Lower lobe of right lung (tissue), 2 donors: ENCODE results near the gene SRPK1. TPM values are rescaled to one million over a fixed set of nuclear protein-coding genes. Genes with fewer than 3 reads are reported as not detected.
"Not testable (repeated sequence)": the region's sequence is repeated elsewhere in the genome, so short reads cannot be mapped to it uniquely, and the experiment has no call there.

ENCODE experiments used
- ATAC-seq, 2 donors: fragments of 200-7000 bp; cut with Tn5 transposase; one replicate each; pipeline ENCODE4 v1.9.1; 2020 to 2022; ENCODE audit warnings: mild to moderate bottlenecking in 2 of 2, moderate library complexity in 2 of 2
- DNase-seq: peaks from one replicate; pipeline ENCODE4 v3.0.0-alpha.2; 2020
- H3K27ac ChIP-seq: fragments of 200-600 bp; one replicate; pipeline ENCODE4 v1.8.0; 2022
- H3K27me3 ChIP-seq: fragments of 200-600 bp; one replicate; pipeline ENCODE4 v1.8.0; 2022; ENCODE audit warnings: low read depth
- H3K36me3 ChIP-seq: fragments of 200-600 bp; one replicate; pipeline ENCODE4 v1.8.0; 2022; ENCODE audit warnings: mild to moderate bottlenecking
- H3K4me1 ChIP-seq: fragments of 200-600 bp; one replicate; pipeline ENCODE4 v1.8.0; 2022
- H3K4me3 ChIP-seq: fragments of 200-600 bp; one replicate; pipeline ENCODE4 v1.8.0; 2022; ENCODE audit warnings: mild to moderate bottlenecking
- H3K9me3 ChIP-seq: fragments of 200-600 bp; one replicate; pipeline ENCODE4 v1.8.0; 2022
- CTCF ChIP-seq: fragments of 200-600 bp; IDR thresholded peaks from one replicate; pipeline ENCODE4 v1.8.0; 2022; ENCODE audit warnings: antibody characterized with exemption, mild to moderate bottlenecking
- intact Hi-C: fragments of 100-400 bp; cut with DNase I; formaldehyde crosslinking; loops from one replicate; pipeline ENCODE4 v1.11.0; 2022
- total RNA-seq: library from RNA; stranded (reverse); fragmentation: NEBNext Ultra II Directional; extraction: Animal tissue kit (Norgen Biotek cat#: 25700); gene quantifications from one replicate; pipeline ENCODE4 v1.2.1, GENCODE V29; 2021
- donor health status: DM: no; HTN: yes; CAD: no; lungs with severe emphysema.

SRPK1 gene
- total RNA-seq, 1 donor from 2014 or later: 30.9 TPM

GRCh38 chr6:35919085-35919826 lies 1.6 kb downstream of the SRPK1 start:
- Histone ChIP-seq H3K36me3 (peaks cover 12% of the 10 kb centered on the region), H3K4me1 (peaks cover 31% of the 10 kb centered on the region), H3K27me3 (no peaks in the 10 kb centered on the region), H3K27ac (peak overlapping the region; percentile 79), H3K4me3 (peak overlapping the region; percentile 66), H3K9me3 (no peaks in the 10 kb centered on the region)
- DNase-seq: no peak
- intact Hi-C loops: no loop called here
- TF ChIP-seq CTCF: no peak
- ATAC-seq: peak; percentile 51 to 55

- intact Hi-C loops, DNase-seq, H3K27ac ChIP-seq, ATAC-seq, H3K9me3 ChIP-seq, H3K4me3 ChIP-seq, H3K27me3 ChIP-seq: not testable (repeated sequence)
- Histone ChIP-seq H3K4me1 (peaks cover 28% of the 10 kb centered on the region), H3K36me3 (peaks cover 24% of the 10 kb centered on the region)
Measured at GRCh38 chr6:35916893-35917292, 4.0 kb downstream of the SRPK1 start.

GRCh38 chr6:35916056-35916455 lies 4.8 kb downstream of the SRPK1 start:
- Histone ChIP-seq H3K27ac (no peak overlapping the region), H3K4me3 (no peak overlapping the region), H3K36me3 (peaks cover 24% of the 10 kb centered on the region), H3K9me3 (no peaks in the 10 kb centered on the region), H3K27me3 (no peaks in the 10 kb centered on the region), H3K4me1 (peaks cover 20% of the 10 kb centered on the region)
- TF ChIP-seq CTCF: no peak
- intact Hi-C loops: no loop called here
- DNase-seq (no peak), ATAC-seq (no peak)

- peaks cover 15% of the 10 kb centered on the region for H3K4me1 ChIP-seq
- no peak overlapping the region for H3K4me3 ChIP-seq
- no peaks in the 10 kb centered on the region for H3K9me3 ChIP-seq
- DNase-seq (no peak), ATAC-seq (no peak)
- TF ChIP-seq CTCF: no peak
- H3K36me3 ChIP-seq: peaks cover 24% of the 10 kb centered on the region
- H3K27ac ChIP-seq: no peak overlapping the region
- no peaks in the 10 kb centered on the region for H3K27me3 ChIP-seq
- intact Hi-C loops: no loop called here
Measured at GRCh38 chr6:35914536-35914935, 6.4 kb downstream of the SRPK1 start.

- no peaks in the 10 kb centered on the region for H3K4me1 ChIP-seq
- peaks cover 24% of the 10 kb centered on the region for H3K36me3 ChIP-seq
- intact Hi-C loops: no loop called here
- H3K27me3 ChIP-seq: no peaks in the 10 kb centered on the region
- no peak for ATAC-seq
- no peak overlapping the region for H3K4me3 ChIP-seq
- DNase-seq: no peak
- TF ChIP-seq CTCF: no peak
- H3K27ac ChIP-seq: no peak overlapping the region
- peaks cover 9% of the 10 kb centered on the region for H3K9me3 ChIP-seq
Measured at GRCh38 chr6:35911871-35912653, 8.8 kb downstream of the SRPK1 start.

- H3K27me3 ChIP-seq, ATAC-seq, H3K4me3 ChIP-seq, intact Hi-C loops, DNase-seq, H3K9me3 ChIP-seq, H3K27ac ChIP-seq, H3K4me1 ChIP-seq: not testable (repeated sequence)
- peaks cover 13% of the 10 kb centered on the region for H3K36me3 ChIP-seq
Measured at GRCh38 chr6:35909571-35909970, 11.3 kb downstream of the SRPK1 start.

GRCh38 chr6:35908753-35909401 lies 12.0 kb downstream of the SRPK1 start:
- H3K4me1 ChIP-seq, H3K4me3 ChIP-seq, ATAC-seq, intact Hi-C loops, H3K9me3 ChIP-seq, DNase-seq, H3K27ac ChIP-seq, H3K27me3 ChIP-seq: not testable (repeated sequence)
- peaks cover 19% of the 10 kb centered on the region for H3K36me3 ChIP-seq
